Activated T-cell treated with anti-CD3 and anti-CD28 coated beads, Interleukin-2, amount 50 U/mL, for 1 hour (primary cell): ENCODE results near the gene ASCL2.
"Not testable (repeated sequence)": the region's sequence is repeated elsewhere in the genome, so short reads cannot be mapped to it uniquely, and the experiment has no call there.

Experiments
- DNase-seq: peaks from one replicate; pipeline ENCODE4 v3.0.0-alpha.2; 2020

The ASCL2 gene

DNA sequence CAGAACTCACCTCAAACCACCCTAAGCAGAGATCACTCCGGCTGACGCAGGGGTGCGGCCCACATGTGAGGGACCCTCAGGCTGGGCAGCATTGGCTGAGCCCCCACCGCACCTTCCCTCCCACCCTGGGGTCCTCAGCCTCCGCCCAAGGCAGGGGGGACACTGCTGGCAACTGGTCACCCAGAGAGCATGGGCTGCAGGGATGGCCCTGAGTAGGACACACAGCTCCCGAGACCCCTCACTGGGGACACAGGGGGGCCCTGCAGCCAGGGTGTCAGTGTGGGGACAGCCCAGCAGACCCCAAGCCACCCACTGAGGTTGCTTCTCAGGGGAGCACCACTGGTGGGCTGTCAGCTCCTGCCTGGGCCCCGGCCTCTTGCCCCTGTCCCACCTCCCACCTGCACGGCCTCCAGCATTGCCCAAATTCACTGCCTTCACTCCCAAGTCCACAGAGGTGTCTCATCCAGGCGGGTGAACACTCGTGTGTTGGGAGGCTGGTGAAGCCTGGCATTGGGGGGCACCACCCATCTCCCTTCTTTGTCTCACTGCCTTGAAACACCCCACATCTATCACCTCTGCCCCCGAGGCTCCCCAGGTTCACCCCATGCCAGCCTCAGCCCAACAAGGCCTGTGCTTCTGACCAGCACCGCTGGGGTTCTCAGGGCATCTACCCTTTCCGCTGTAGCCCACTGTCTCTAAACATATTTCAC lies 26.7 kb upstream of the ASCL2 start:
- no peak for DNase-seq

DNA sequence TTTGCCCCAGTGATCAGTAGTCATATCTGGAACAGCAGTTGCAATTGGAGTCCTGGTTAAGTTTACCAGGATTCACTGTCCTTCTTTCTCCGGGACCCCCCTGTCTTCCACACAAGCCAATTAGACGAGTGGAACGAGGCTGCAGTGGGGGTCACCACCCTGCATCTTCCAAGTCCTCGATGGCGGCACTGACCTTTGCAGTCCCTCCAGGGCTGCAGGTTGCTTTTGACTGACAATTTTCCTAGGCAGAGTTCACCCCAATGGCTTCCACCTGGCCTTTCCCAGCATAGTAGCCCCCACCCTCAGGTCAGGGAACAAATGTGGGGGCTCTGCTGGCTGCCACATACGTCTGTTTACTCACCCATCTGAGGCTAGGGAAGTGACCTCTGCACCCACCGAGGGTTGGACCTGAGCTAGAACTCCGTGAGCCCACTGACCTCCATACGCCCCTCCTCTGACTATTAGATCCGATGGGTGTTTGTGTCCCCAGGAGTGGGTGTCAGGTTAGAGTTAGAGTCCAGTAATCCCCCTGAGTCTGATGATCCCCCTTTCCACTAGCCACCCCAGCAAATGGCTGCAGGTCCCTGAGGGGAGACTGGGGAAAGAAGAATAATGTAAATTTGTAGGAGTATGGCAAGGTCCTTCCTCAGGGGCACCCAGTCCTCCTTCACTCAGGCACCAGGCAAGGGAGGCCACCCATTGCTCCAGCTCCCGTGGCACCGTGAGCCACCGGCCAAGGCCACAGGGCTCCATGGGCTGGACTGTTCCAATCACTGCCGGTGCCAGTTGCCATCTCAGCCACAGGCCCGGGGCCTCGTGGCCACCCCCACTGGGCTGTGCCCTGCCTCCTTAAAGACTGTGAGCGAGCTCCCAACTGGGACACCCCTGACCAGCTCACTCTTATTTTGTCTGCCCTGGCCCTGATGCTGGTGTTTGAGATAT lies 25.9 kb upstream of the ASCL2 start:
- no peak for DNase-seq

DNA sequence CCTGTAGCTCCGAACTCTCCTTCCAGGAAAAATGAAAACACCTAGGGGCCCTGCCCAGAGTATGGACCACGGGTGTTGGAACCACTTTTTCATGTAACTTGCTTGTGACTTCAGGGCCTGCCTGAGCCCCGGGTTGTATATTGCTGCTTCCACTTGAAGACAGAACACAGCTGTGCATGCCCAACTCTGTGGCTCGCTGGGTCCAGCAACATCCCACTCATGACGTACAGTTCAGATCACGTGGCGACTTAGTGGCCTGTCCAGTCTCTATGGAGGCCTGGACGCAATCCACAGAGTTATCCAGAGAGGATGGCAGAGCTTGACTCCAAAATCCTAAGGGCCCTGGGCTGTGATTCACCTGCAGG lies 24.5 kb upstream of the ASCL2 start:
- no peak for DNase-seq

DNA sequence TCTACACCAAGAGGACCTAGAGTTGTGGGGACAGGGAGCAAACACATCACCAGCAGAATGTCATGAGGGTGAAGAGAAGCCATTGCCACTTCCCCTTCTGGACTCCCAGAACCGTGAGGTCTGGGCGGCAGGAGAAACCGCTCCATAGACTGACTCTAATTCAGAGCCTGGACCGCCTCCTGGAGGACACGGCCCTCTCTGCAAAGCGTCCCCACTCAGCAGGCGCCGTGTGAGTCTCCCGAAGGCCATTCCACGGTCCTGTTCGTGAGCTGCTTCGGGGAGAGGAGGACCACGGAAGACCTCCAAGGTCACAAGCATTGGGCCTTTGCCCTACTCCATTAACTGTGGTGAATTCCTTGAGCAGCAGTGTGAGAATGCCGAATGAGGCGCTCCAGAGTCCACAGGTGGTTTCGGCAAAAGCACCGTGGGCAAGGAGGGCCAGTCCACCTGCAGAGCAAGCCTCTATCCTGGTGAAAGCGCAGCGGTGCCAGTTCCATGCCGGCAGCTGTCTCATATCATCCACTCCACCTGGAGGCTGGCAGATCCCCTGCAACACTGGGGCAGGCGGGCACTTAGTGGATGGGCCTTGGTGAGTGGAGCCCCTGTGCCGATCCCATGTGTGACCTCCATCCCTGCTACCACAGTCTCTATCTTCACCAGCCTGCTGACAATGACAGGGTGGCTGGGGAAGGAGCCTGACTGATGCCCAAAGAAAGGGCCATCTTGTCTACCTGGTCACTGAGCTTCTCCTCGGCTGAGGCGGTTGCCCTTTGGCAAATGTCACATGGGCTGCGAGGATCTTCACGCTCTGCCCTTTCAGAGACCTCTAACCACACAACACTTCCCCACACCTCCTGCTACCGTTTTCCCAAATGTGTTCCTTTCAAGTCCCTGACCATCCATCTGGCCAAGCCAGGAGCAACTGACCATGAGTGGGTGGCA lies 23.9 kb upstream of the ASCL2 start:
- no peak for DNase-seq

DNA sequence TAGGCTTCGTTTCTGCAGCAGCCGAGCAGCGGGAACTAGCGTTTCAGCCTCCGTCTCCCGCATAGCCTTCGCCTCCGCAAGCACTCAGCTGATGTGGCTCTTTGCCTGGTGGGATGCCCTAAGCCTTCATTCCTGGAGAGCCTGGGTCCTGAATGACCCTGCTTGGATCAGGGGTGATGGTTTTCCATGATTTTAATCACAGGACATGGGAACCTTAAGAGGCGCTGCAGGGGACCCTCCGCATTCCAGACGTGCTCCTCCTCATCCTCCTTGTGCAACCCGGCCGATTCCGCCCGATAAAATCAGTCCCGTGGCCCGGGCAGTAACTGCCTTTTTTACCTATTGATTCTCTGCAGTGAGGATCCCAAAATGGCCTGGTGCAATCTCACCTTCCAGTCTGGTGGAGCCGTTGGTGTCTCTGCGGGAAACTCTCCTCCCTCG lies 23.2 kb upstream of the ASCL2 start:
- no peak for DNase-seq

DNA sequence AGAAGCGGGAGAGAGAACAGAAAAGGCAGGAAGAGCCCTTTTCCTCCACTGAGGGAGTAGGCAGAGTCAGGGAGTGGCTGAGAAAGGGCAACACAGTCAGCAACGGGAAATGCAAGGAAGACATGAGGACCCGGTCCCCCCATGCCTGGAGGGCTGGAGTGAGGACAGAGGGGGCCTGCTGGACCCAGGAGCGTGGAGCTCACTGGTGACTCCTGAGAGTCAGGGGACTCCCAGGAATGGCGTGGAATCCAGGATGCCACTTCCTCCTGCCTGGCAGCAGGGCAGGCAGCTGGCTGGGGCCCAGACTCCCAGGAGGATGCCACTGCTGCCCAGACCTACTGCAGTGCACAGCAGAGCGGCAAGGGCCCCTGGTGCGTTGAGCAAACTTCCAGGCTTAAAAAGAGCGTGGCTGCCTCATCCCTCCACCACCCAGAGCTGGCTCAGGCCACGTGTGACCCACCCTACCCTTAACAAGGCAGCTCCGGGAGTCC lies 20.0 kb upstream of the ASCL2 start:
- DNase-seq, result no peak

DNA sequence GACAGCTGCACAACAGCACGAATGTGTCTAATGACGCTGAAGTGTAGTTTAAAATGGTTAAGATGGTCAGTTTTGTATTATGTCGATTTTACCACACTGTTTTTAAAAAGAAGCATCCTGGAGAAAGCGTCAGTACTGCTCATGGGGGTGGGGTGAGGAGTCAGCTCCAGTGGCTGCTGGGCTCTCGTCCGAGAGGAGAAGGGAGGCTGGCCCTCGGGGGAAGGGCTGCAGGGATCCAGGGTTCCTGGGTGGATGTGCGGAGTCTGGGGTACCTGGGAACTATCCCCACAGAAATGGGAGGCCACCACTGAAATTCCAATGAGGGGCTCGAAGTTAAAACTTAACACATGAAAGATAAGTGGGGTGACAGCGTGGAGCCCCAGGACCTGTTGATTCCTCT lies 19.5 kb upstream of the ASCL2 start:
- DNase-seq, result no peak

DNA sequence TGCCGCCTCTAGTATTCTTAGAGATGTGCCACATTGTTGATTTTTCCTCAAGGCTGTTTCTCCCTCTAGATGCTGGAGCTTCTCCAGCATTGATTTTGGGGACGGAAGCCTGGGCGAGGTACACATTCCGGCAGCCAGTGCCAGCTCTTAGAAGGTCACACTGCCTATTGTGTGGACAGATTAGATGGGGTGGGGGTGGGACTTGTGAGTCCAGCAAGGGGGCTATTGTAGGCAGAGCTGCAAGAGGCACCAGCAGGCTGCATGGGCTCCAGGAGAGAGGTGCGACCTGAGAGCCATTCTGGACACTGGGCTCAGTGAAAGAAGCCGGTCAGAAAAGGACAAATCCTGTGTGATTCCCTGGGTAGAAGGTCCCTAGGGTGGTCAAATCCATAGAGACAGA lies 19.0 kb upstream of the ASCL2 start:
- no peak for DNase-seq

DNA sequence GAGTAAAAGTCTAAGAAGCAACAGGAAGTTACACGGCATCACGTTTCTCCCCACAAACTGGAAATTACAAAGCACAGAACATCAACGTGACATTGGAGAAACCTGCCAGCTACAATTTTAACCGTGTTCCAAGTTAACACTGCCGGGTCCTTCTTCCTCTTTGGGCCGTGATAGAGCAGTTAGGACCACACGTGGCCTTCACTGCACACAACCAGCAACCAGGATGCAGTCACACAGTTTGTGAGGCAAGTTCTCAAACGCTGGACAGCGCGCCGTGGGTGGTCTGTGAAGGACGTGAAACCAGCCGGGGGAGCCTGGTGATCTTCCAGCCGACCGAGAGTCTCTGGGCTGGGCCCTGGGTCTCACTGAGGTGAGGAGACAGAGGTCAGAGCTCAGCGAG lies 16.7 kb upstream of the ASCL2 start:
- DNase-seq, result no peak

DNA sequence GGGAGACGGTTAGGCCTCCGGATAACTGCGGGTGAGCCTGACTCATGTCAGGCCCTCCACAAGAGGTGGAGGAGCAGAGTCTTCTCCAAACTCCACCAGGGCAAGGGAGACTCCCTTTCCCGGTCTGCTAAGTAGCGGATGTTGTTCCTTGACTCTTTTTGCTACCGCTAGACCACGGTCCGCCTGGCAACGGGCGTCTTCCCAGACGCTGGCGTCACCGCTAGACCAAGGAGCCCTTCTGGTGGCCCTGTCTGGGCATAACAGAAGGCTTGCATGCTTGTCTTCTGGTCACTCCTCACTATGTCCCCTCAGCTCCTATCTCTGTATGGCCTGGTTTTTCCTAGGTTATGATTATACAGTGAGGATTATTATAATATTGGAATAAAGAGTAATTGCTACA lies 16.0 kb upstream of the ASCL2 start:
- DNase-seq, result not testable (repeated sequence)

DNA sequence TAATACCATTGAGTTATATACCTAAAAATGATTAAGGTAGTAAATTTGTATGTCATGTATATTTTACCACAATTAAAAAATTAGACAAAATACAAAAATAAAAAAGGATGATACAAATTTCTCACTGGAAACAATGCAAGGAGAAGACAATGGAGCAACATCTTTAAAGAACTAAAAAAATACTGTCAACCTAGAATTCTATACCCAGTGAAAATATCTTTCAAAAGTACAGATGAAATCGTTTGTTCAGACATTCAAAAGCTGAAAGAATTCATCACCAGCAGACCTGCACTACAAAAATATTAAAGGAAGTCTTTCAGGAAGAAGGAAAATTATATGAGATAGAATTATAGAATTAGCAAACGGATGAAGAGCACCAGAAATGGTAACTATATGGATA lies 9.8 kb upstream of the ASCL2 start:
- DNase-seq, result no peak

DNA sequence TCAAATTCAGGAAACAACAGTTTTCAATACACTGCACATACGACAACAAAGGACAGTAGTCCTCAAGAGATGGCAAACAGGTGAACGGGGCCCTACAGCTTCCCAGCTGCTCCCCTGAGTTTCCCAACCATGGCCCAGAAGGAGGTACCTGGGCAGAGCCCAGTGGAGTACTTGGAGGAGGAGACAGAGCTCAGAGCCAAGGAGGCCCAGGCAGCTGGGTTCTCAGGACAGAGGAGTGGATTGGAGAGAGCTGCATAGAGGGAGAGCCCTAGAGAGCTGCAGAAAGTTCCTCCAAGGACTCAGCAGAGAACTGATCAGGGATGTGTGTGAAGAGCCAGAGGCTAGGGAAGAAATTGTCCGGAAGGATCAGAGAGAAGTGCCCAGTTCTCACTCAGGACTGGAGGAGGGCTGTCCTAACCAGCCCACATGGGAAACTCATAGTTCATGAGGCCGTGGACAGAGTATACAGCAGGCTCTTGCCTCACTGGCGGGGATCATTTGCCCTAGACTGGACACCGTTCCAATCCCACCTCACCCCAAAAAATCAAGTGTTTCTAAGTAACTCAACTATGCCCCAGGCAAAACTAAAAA lies 7.6 kb upstream of the ASCL2 start:
- DNase-seq, result no peak

DNA sequence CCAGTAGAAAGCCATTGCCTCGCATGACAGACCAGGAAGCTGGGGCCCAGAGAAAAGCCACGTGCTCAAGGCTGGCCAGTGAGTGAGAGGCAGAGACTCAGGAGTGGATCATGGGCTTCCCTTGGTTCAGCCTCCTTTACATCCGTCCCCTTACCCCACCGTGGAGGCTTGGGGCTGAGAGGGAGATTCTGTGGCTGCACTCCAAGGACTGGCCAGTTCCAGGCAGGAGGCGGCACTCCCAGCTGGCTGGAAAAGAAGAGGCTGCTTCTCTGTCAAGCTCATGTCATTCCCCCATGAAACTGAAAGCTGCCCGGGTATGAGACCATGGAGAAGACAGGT lies 6.6 kb upstream of the ASCL2 start:
- no peak for DNase-seq

DNA sequence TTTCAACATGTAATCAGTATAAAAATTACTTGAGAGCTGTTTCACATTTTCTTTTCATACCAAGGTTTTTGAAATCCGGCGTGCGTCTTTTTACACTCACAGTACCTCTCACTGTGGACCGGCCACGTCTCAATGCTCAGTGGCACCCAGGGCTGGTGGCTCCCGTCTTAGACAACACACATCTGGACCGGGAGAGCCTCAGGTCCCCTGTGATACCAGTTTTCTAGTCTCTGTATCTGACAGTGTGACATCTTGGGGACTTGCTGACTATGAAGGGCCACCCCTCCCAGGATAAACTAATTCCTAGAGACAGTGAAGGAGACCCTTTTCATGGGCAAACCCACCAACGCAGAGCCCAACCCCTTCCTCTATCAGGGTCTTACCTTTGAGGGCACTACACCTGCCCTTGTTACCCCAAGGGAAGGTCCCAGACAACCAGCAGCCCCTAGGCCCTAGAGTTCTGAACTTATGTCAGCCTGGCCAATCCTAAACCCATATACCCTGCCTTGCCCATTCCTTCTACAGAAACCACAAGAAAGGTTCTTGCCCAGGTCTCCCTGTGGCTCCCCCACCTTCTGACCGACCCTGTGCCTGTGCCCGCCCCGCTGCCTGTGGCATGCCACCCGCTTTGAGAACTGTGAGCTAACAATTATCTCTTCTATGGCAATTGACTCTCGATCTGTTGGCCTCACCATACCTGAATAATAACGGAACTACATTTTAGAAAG lies 6.1 kb upstream of the ASCL2 start:
- DNase-seq, result no peak

DNA sequence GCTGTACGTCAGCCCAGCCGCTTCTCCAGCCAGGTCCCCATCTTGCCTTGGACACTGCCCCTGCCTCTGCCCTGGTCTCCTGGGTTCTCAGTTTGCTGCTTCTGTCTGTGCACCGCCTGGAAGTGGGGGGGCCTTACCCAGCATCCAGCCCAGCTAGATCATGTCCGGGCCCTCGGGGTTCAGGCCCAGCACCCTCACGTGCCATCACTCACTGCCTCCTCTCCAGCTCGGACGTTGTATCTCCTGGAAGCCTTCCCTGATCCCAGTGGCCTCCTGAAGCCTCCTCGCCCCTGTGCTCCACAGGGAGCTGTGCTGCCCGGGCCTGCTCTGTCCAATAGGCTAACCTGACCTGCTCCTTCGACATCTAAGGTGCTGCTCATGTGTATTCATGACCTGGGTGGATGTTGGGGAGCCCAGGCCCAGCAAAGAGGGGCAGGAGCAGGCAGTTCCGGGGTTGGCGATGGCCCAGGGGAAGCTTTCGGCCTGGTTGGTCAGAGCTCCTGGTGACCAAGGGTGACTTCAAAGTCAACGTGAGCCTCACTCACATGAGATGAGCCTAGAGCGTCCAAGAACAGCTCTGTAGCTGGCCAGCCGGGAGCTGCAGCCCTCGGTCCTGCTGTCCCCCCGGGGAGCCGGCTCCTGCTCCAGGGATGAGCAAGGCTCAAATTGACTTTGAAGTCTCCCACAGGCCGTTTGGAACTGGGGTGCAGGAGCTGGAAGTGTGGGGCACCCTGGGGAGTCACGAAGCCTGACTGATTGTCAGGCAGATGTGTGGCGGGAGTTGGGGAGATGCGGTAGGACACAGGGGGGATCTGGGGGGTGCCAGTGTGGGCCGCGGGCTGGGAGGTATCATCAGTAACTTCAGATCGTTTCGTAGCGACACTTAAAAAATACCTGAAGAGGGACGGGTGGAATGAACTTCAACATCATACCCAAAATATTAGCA lies 5.2 kb upstream of the ASCL2 start:
- no peak for DNase-seq

DNA sequence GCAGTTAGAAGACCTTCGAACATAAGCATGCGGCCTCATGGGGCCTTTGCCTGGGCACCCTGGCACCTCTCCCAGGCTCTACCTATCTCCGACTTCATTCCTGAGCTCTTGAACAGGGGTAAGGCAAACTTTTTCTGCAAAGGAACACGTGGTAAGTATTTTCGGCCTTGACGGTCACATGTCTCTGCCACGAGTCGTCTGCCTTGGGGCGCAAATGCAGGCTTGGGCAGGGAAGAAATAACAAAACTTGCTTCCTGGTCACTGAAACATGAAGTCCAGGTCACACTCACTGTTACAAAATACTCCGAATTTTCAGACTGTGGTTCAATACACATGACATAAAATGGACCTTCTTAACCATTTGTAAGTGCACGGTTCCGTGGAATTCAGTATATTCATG lies 3.4 kb upstream of the ASCL2 start:
- no peak for DNase-seq

DNA sequence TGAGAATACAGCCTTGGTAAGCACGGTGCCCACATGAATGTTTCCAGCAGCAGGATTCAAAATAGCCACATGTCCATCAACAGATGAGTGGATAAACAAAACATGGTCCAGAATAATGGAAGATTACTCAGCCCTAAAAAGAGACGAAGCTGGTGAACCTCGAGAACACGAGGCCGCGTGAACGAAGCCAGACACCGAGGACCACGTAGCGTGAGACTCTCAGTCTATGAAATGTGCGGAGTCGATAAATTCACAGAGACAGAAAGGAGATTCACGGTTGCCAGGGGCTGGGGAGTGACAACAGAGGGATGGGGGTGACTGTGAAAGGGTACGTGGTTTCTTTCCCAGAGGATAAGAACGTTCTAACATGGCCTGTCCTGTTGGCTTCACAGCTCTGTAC lies 2.9 kb upstream of the ASCL2 start:
- no peak for DNase-seq

DNA sequence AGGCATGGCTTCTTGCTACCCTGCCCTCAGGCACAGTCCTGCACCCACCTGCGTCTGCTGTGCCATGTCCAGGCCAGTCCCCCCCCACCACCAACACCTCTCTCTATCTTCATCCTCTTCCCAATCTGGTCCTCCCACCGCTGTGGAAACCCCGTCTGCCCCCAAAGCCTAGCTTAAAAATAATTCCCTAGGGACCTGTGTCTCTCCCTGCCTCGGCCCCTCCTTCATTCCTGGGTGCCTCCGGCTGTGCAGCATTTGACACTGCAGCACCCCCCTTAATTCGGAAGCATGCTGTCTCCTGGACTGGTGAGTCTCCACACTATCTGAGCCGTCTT lies 2.5 kb upstream of the ASCL2 start:
- DNase-seq, result no peak

DNA sequence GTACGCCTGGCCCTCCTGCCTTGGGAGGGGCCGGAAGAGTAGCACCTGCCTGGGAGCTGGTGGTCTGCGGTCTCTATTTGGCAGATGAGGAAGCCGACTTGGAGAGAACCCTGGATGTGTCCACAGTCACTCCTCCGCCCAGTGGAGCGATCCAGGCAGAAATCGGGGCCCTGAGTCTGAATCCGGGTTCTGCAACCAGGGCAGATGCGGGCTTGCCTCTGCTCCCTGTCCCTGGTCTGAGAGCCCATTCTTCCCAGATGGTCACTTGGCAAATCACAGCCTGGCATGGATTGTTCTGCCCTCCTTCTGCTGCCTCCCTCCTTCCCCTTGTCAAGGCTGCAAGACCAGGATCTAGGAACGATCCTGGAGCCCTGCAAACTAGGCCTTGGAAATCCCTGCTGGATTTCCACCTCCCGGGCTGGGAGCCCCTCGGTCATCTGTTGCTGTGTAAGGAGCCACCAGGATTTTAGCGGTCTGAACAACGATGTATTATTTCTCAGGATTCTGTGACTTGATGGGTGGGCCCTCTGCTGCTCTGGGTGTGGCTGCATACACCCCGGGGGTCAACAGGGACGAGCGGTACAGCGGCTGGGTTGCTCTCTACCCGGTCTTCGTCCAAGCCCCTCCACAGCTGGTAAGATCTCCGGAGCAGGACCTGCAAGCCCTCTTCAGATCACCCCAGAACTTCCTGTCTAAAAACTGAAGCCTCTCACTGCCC lies 2.0 kb upstream of the ASCL2 start:
- DNase-seq, result no peak
